DOHH2 (cell line): ENCODE measurements around the gene RACGAP1.

Experiments
- CTCF ChIP-seq: fragments of 200-600 bp; sonication (generic); IDR thresholded peaks from one replicate; pipeline ENCODE4 v1.5.1; 2014; ENCODE audit warnings: antibody characterized with exemption, mild to moderate bottlenecking, low read depth, low read length; ENCODE audit not compliant: poor library complexity, severe bottlenecking
- EZH2phosphoT487 ChIP-seq: fragments of 200-600 bp; sonication (generic); IDR thresholded peaks from 2 replicates; pipeline ENCODE4 v1.6.1; 2017; ENCODE audit warnings: borderline replicate concordance, mild to moderate bottlenecking, antibody characterized with exemption, low read length, moderate library complexity, mixed read lengths

DNA sequence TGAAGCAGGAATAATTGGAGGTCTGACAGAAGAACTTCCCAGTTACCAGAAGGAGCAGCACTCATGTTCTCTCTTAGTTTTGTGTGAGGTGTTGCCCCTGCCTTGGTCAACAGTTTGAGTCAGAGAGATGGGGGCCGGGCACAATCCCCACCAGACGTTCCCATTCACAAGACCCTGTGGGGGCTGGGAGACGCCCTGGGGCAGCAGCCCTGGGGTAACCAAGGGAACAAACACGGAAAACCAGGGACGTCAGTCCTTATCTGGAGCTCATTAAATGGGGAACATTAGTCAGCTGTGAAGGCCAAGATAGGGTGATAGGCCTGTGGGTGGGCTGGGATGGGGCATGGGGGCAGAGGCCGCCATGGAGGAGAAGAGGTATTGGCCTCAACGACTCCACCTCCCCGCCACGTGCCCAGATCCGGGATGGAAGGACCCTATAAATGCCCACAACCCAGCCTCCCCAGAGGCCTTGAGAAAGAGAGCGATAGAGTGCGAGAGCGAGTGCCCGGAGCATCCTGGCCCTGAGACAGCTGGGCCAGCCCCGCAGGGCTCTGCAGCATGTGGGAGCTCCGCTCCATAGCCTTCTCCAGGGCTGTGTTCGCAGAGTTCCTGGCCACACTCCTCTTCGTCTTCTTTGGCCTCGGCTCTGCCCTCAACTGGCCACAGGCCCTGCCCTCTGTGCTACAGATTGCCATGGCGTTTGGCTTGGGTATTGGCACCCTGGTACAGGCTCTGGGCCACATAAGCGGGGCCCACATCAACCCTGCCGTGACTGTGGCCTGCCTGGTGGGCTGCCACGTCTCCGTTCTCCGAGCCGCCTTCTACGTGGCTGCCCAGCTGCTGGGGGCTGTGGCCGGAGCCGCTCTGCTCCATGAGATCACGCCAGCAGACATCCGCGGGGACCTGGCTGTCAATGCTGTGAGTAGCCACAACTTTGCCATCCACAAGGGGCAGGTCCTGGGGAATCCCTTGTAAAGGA lies 74.7 kb downstream of the RACGAP1 start, which contains the start of gene AQP2:
- TF ChIP-seq CTCF, result no peak
- no peak for TF ChIP-seq EZH2phosphoT487
